IPS-20b (cell line): ENCODE data around the gene SELENBP1.

ENCODE experiments used
- H3K27ac ChIP-seq: one replicate; pipeline ENCODE4 v1.5.1; 2013; ENCODE audit warnings: low read length
- H3K27me3 ChIP-seq: 2 replicates; pipeline ENCODE4 v1.6.1; 2013; ENCODE audit warnings: mild to moderate bottlenecking, low read length, inconsistent platforms; ENCODE audit not compliant: insufficient read depth
- H3K36me3 ChIP-seq: 2 replicates; pipeline ENCODE4 v1.6.1; 2013; ENCODE audit warnings: low read depth, mild to moderate bottlenecking, inconsistent platforms, low read length, moderate library complexity; ENCODE audit not compliant: insufficient read depth
- H3K4me1 ChIP-seq: 2 replicates; pipeline ENCODE4 v1.6.1; 2013; ENCODE audit warnings: mild to moderate bottlenecking, control low read depth, inconsistent platforms, low read length, moderate library complexity; ENCODE audit not compliant: insufficient read depth
- H3K4me3 ChIP-seq: 2 replicates; pipeline ENCODE4 v1.5.1; 2013; ENCODE audit warnings: mild to moderate bottlenecking, low read length, inconsistent platforms
- H3K9ac ChIP-seq: 2 replicates; pipeline ENCODE4 v1.6.1; 2013; ENCODE audit warnings: low read depth, mild to moderate bottlenecking, inconsistent platforms, low read length, moderate library complexity
- H3K9me3 ChIP-seq: 2 replicates; pipeline ENCODE4 v1.6.1; 2013; ENCODE audit warnings: mild to moderate bottlenecking, low read depth, low read length, inconsistent platforms; ENCODE audit not compliant: insufficient read depth

SELENBP1 gene

DNA sequence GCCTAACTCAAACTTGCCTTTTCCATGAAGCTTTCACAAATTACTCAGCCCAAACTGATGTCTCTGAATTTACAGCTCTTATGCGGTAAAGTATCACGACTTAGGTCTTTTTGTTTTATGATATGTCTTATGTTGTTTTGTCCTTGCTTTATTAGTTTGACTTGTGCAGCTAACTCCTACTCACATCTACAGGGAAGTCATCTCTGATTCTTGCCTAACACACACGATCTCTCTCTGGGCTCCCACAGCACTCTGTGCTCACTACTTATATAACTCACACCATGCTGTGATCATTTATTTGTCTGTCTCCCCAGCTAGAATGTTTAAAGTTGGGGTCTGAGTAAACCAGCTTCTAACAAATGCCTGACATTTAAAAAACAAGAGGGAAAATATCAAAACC is 35.9 kb downstream of the SELENBP1 start:
- H3K9me3 ChIP-seq = no peaks in the 10 kb centered on the region

DNA sequence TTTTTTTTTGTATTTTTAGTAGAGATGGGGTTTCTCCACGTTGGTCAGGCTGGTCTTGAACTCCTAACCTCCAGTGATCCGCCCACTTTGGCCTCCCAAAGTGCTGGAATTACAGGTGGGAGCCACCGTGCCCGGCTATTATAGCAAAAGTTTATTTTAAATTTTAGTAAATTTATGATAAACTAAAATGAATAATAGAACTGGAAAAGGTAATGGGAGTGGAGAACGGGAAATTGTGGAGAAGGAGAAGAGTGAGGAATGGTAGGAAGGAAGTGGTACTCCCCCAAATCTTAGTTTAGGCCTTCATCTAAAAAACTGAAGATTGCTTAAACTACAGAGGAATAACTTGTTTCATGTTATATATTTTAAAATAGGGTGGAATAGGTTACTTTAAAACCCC is 37.7 kb downstream of the SELENBP1 start:
- H3K9me3 ChIP-seq = no peaks in the 10 kb centered on the region
- no peaks in the 10 kb centered on the region for H3K4me1 ChIP-seq
- H3K27me3 ChIP-seq = no peaks in the 10 kb centered on the region
- H3K4me3 ChIP-seq = no peak overlapping the region
- H3K9ac ChIP-seq = no peak overlapping the region
- H3K27ac ChIP-seq = no peak overlapping the region
- no peaks in the 10 kb centered on the region for H3K36me3 ChIP-seq

More for the DNA sequence above, 35.9 kb downstream of the SELENBP1 start:
- Histone ChIP-seq H3K9ac (no peak overlapping the region), H3K36me3 (no peaks in the 10 kb centered on the region), H3K4me3 (no peak overlapping the region), H3K27me3 (no peaks in the 10 kb centered on the region), H3K27ac (no peak overlapping the region), H3K4me1 (no peaks in the 10 kb centered on the region)

DNA sequence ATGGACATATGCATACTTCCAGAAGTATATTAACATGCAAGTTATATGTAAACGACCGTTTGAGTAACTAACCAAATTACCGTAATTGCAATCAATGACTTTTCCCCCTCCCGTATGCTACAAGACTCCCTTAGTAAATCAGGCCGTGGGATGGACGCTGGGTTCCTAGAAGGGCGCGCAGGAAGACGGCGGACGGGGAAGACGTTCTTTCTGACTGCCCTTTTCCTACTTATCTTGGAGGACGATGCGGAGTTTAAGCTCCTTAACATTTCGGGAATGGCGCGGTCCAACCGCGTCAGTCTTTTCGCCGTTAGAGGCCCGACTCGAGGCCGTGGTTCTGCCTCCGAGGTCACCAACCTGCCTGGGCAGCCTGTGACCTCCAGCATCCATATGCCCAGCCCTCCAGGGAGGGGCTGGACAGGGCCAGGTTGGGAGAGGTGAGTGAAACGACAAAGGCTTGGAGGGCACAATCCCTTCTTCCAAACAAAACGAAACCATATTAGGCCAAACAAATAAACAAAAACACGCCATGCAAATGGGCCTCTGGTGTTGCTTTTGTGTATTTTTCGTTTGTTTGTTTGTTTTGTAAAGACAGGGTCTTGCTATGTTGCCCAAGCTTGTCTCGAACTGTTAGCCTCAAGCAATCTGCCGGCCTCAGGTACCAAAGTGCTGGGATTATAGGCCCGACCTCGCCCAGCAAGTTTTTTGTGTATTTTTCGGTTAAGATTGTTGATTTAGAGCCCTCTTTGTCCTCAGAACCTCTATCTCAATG is 44.4 kb downstream of the SELENBP1 start:
- Histone ChIP-seq H3K27ac (peak overlapping the region; percentile 62), H3K9me3 (no peaks in the 10 kb centered on the region), H3K27me3 (no peaks in the 10 kb centered on the region), H3K9ac (peak overlapping the region; percentile 86), H3K4me1 (peaks cover 6% of the 10 kb centered on the region; the same call in 1 of the 2 replicates), H3K36me3 (peaks cover 14% of the 10 kb centered on the region), H3K4me3 (peak overlapping the region; percentile 88)

DNA sequence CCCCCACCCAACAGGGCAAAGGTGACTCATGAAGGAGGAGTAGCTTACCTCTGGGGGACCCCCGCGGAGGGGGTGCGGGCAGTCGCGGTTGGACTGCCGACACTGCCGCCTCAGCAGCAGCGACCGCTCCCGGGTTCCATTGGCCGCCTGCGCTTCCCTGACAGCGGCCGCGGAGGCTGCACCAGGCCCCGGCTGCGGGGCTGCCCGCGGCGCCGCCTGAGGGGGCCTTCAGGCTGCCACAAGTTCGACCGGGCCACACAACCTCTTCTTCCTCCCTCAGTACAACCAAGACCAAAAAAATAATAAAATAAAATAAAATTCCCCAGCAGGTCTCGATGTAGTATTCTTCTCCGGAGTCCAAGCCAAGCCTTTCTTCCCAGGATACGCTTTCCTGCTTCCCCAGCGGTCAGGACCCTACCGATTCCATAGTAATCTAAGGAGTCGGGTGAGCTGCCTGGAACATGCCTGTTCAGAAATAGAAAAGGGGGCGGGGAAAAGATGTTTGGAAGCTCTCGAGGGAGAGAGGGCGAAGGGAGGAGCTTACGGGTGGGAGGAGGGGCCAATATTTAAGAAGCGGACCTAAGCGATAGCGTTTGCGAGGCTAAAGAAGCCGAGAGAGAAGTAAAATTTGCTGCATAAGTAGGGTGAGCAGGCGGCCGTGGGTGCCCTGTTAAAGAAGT is 45.1 kb downstream of the SELENBP1 start, which contains the start of gene PI4KB:
Gene PI4KB (minus strand): TSS at position 194 of the 680 bp plus-strand sequence. CDS start 10,935 bp downstream, outside the sequence.
- Histone ChIP-seq H3K27ac (peak within 1 kb of the TSS; percentile 62), H3K9ac (peak within 1 kb of the TSS; percentile 86), H3K4me1 (peaks cover 6% of the 10 kb centered on the region; the same call in 1 of the 2 replicates), H3K4me3 (peak within 1 kb of the TSS; percentile 88), H3K36me3 (peaks cover 14% of the 10 kb centered on the region), H3K9me3 (no peaks in the 10 kb centered on the region), H3K27me3 (no peaks in the 10 kb centered on the region)

DNA sequence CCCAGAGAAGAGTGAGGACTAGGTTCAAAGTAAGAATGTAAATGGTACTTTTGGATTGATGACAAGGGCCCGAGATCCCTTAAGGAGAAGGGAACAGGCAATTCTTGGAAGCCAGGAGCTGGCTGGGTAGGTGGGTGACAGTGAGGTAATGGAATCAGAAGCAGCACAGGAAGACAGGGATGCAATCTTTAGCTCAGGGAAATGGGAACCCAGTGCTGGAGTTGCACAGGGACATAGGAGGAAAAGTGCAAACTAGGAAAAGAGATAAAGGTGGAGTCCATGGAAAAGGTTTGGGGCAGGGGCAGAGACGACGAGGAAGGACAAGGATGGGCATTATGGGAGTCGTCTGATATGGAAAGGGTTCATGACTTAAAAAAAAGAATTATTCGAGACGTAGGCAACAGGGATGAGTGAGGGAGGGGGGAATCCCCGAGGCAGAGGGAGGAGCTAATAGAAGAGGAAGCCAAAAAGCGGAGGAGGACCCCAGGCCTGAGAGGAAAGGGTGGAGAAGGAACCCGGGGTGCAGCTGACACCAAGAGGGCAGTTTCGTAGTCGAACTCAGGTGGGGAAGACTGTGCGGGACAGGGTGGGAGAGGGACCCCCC is 45.8 kb downstream of the SELENBP1 start:
- H3K36me3 ChIP-seq = peaks cover 19% of the 10 kb centered on the region
- peak overlapping the region; percentile 86 for H3K9ac ChIP-seq
- no peaks in the 10 kb centered on the region for H3K9me3 ChIP-seq
- H3K27ac ChIP-seq = no peak overlapping the region
- no peaks in the 10 kb centered on the region for H3K27me3 ChIP-seq
- peaks cover 6% of the 10 kb centered on the region; the same call in 1 of the 2 replicates for H3K4me1 ChIP-seq
- peak overlapping the region; percentile 88 for H3K4me3 ChIP-seq

DNA sequence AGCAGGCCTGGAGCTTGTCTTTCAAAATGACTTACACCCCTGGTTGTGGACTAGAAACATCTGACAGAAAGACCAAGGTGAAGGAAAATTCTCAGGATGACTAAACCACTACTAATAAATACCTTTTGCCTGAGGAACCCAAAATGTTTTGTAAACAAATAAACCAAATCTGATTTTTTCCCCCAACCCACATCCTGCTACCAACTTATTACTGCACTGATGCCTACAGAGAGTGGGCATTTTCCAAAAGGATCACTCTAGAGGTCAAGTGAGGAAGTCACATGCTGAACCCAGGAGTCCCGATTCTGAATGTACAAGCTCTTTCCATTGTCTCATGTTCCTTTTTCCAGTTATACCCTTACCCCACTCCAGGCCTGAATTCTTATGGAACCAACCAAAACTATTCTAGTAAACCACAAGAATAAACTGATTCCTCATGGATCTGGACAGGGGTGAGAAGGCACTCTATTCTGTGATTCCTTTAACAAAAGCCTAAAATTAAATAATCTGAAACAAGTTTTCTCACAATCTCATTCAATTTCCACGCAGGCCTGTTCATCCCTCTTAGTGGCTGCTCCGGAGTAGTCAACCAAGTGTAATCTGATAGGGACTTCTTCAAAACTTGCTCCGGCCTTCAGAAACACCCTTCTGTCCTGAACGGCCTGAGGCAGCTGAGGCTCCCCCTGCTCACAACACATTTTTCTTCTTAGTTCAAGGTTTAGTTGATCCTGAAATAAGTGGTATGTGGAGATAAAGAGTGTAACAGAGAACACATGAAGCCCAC is 46.7 kb downstream of the SELENBP1 start:
- H3K36me3 ChIP-seq = peaks cover 22% of the 10 kb centered on the region
- H3K9ac ChIP-seq = peak overlapping the region; percentile 86; the same call in 1 of the 2 replicates
- peak overlapping the region; percentile 88 for H3K4me3 ChIP-seq
- H3K9me3 ChIP-seq = no peaks in the 10 kb centered on the region
- H3K27ac ChIP-seq = no peak overlapping the region
- no peaks in the 10 kb centered on the region for H3K27me3 ChIP-seq
- H3K4me1 ChIP-seq = peaks cover 6% of the 10 kb centered on the region; the same call in 1 of the 2 replicates

DNA sequence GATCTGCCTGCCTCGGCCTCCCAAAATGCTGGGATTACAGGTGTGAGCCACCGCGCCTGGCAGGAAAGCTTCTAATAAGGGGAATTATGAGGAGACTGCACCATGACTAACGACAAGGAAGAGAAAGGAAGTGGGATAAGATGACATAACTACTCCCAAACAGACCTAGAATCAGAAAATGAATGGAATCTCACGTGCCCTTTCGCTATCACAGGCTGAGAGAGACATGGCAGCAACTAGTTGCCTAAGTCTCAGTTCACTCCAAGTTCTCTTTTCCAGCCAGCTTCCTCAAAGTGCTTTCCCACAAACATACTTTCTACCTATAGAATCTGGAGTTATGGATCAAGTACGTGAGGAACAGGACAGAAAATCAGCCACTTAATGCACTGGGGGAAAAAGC is 47.3 kb downstream of the SELENBP1 start:
- H3K9me3 ChIP-seq = no peaks in the 10 kb centered on the region
- no peak overlapping the region for H3K27ac ChIP-seq
- H3K36me3 ChIP-seq = peaks cover 25% of the 10 kb centered on the region
- H3K4me3 ChIP-seq = no peak overlapping the region
- peaks cover 6% of the 10 kb centered on the region; the same call in 1 of the 2 replicates for H3K4me1 ChIP-seq
- no peaks in the 10 kb centered on the region for H3K27me3 ChIP-seq
- no peak overlapping the region for H3K9ac ChIP-seq

DNA sequence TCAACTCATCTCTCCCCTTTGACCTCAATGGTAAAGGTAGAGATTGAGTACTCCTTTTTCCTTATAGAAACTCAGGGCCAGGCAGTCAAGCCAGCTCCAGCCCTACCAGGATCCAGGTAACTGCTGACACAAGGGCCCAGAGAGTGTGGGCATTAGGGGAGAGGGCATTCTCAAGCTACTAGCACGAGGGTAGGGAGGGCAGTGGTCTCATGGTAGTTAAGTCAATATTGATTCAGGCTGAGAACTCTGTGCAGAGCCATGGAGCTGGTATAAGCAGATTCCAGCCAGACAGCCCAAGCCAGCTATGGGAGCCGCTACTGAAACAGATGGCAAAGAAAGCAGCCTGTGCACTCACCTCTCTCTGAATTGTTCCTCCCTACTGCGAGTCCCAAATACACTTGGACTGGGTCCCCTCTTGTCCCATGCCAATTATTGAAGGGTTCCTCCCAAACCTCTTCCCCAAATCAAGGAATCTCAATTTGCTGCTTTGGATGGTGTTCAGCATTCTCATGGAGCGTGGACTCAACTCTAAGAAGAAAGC is 48.0 kb downstream of the SELENBP1 start:
- peaks cover 6% of the 10 kb centered on the region; the same call in 1 of the 2 replicates for H3K4me1 ChIP-seq
- H3K36me3 ChIP-seq = peaks cover 27% of the 10 kb centered on the region
- no peak overlapping the region for H3K4me3 ChIP-seq
- H3K9ac ChIP-seq = no peak overlapping the region
- H3K9me3 ChIP-seq = no peaks in the 10 kb centered on the region
- H3K27me3 ChIP-seq = no peaks in the 10 kb centered on the region
- no peak overlapping the region for H3K27ac ChIP-seq

DNA sequence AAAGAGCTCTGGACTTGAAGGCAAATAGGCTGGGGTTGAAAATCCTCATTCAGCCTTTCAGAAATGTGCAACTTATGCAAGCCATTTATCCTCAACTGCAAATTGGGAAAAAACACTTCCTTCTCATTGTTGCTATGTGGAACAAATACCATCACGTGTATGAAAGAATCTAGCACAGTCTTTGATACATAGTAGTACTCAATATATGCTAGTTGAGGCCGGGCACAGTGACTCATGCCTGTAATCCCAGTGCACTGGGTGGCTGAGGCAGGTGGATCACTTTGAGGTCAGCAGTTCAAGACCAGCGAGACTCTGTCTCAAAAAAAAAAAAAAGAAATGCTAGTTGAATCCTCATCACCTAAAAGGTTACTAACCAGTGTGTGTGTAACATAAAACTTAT is 53.5 kb downstream of the SELENBP1 start:
- no peaks in the 10 kb centered on the region for H3K4me1 ChIP-seq
- no peak overlapping the region for H3K27ac ChIP-seq
- peaks cover 43% of the 10 kb centered on the region for H3K36me3 ChIP-seq
- no peaks in the 10 kb centered on the region for H3K9me3 ChIP-seq
- H3K27me3 ChIP-seq = no peaks in the 10 kb centered on the region
- no peak overlapping the region for H3K4me3 ChIP-seq
- no peak overlapping the region for H3K9ac ChIP-seq

DNA sequence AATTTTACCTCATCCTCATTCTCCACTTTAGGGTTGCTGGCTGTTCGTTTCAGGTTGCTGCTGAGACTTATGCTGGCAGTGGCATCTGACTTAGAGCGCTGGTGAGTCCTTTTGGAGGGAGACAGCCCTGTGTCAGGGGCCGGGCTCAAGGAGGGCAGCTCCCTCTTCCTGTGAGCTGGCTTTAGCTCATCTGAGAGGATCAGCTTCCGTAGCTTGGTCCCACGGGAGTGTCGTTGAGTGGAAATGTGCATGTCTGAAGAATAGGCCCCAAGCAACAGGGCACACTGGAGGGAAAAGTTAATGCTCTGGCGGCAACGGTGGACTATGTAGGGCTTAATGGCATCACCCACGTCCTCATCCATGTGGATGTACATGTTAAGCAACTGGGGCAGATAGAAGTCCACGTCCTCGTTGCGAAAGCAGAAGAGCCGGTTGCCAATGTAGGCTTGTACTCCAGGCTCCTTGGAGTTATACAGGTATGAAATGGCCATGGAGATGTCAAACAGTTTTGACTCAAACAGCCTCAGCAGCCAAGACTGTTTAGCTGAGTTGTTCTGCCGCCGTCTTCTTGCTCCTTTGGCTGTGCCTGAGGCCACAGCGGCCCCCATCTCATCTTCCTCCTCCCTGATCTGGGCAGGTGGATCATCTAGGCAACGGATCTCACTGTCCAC is 56.8 kb downstream of the SELENBP1 start:
- no peak overlapping the region for H3K27ac ChIP-seq
- no peaks in the 10 kb centered on the region for H3K9me3 ChIP-seq
- H3K36me3 ChIP-seq = peaks cover 63% of the 10 kb centered on the region
- peaks cover 1% of the 10 kb centered on the region; the same call in 1 of the 2 replicates for H3K4me1 ChIP-seq
- H3K27me3 ChIP-seq = no peaks in the 10 kb centered on the region
- no peak overlapping the region for H3K9ac ChIP-seq
- no peak overlapping the region for H3K4me3 ChIP-seq
